ENCODE data around the gene TSHZ2.

The TSHZ2 gene

DNA sequence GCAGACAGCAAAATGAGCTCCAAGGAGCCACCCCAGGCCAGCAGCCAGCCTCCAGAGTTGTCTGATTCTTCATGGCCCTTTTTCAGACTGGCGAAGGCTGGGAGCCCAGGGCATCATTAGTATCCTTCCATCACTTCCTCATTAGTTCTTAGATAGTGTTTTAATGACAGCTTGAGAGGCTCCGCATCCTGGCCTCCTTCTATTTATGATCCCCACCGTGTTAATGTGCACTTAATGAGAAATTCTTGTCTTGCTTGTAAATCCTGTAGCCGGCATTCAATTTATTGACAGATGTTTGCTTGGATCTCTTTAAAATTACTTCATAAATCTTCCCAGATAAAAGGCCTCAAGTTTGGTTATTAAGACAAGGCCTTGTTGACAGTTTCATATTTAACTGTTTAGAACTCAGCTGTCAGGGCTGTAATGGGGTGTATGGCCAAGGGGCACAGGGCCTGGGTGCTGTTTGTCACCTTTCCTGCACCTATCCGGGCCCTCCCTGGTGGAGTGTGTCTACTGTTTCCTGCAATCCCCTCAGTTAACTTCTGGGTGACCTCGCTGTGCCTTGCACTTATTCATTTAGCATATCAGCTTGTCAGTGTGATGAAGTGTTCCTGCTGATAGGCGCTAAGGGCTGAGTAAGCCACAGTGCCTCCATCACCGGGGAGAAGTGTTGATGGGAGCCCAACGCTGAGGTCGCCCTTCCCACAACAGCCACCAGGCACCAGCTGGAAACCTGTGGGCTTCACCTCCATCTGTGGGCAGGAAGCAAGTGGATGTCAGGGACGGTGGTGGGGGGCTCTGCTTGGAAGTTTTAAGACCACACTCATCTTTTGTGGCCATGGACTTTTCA, 169.3 kb downstream of the TSHZ2 start:
- DNase-seq: no peak

GRCh38 chr20:53142225-53143127, 170.3 kb downstream of the TSHZ2 start:
- no peak for DNase-seq

GRCh38 chr20:53146201-53146891, 174.2 kb downstream of the TSHZ2 start:
- peak; percentile 30 to 44 for DNase-seq

- no peak for DNase-seq
Observed at GRCh38 chr20:53148771-53149147, 176.6 kb downstream of the TSHZ2 start.

- DNase-seq: no peak
Observed at GRCh38 chr20:53149148-53149889, 177.2 kb downstream of the TSHZ2 start.

- no peak for DNase-seq
Observed at GRCh38 chr20:53149890-53150205, 177.7 kb downstream of the TSHZ2 start.

- DNase-seq: no peak
Observed at GRCh38 chr20:53150532-53150931, 178.4 kb downstream of the TSHZ2 start.

GRCh38 chr20:53152228-53152627, 180.1 kb downstream of the TSHZ2 start:
- DNase-seq: no peak

GRCh38 chr20:53154540-53154939, 182.4 kb downstream of the TSHZ2 start:
- no peak for DNase-seq

GRCh38 chr20:53157443-53158408, 185.6 kb downstream of the TSHZ2 start:
- peak in 1 of 2 experiments; percentile 31 for DNase-seq

GRCh38 chr20:53159160-53159559, 187.0 kb downstream of the TSHZ2 start:
- no peak for DNase-seq

DNA sequence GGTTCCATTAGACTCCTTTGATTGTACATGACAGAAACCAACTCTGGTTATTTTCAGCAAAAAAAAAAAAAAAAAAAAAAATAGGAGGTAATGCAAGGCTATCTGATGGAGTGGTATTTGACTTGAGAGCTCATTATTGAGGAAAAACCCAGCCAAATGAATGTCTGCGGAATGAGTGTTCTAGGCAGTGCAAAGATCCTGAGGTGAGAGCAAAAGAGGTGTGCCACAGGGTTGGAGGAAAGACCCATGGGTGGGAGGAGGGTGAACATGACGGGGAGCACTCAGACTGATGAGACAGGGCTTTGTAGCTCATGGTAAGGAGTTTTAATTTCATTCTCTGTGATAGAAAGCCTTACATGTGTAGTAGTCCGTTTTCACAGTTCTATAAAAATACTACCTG, 188.9 kb downstream of the TSHZ2 start:
- DNase-seq: no peak

DNA sequence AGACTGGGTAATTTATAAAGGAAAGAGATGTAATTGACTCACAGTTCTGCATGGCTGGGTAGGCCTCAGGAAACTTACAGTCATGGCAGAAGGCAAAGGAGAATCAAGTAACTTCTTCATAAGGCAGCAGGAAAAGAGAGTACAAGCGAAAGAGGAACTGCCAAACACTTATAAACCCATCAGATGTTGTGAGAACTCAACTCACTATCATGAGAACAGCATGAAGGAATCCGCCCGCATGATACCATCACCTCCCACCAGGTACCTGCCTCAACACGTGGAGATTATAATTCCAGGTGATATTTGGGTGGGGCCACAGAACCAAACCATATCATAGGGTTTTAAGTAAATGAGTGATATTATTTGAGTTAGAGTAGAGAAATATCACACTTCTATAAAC, 189.3 kb downstream of the TSHZ2 start:
- DNase-seq: no peak

- no peak for DNase-seq
Observed at GRCh38 chr20:53162251-53162835, 190.2 kb downstream of the TSHZ2 start.

DNA sequence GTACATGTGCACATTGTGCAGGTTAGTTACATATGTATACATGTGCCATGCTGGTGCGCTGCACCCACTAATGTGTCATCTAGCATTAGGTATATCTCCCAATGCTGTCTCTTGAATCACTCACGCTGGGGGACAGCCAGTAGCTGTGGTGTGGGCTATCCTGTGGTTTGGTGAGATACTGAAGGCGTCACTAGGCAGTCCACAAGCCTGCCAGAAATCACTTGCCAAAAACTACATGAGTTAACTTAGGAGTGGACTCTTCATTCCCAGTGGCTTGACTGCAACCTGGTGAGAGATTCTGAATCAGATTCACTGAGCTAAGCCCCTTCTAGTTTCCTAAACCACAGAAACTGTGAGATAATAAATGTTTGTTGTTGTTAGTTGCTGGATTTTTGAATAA, 191.3 kb downstream of the TSHZ2 start:
- DNase-seq: no peak

GRCh38 chr20:53164072-53164471, 191.9 kb downstream of the TSHZ2 start:
- no peak for DNase-seq

DNA sequence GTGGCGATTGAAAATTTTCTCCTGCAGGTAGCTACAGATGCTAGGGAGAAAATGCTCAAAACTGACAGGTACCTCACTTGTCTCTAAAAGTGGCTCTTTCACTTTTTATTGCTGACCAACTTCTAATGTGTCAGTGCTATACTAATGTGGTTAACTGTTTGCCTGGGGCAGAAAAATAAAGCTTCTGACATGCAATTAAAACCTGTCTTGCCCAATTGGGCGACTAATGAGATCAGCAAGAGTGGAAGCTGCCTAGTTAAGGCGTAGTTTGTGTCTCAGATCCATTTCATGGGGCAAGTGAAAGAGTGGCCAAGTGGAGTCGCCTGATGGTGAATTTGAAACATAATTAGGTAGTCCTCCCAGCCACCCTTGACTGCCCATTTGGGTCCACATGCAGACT, 193.3 kb downstream of the TSHZ2 start:
- no peak for DNase-seq

DNA sequence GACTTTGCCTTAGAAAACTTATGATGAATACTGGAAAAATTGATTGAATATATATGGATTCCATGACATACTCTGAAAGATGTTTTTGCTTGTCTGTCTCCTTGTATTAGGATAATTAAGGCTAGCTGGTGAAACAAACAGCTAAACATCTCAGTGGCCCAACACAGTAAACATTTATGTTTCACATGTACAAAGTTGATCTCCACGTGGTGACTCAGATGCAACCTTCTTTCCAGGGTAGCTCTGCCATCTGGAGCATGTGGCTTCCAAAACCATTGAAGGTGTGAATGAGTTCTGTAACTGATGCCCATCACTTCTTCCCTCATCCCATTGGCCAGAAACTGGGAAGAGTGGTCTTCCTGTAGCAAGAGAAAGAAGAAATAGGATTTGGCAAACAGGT, 196.3 kb downstream of the TSHZ2 start:
- DNase-seq: no peak

DNA sequence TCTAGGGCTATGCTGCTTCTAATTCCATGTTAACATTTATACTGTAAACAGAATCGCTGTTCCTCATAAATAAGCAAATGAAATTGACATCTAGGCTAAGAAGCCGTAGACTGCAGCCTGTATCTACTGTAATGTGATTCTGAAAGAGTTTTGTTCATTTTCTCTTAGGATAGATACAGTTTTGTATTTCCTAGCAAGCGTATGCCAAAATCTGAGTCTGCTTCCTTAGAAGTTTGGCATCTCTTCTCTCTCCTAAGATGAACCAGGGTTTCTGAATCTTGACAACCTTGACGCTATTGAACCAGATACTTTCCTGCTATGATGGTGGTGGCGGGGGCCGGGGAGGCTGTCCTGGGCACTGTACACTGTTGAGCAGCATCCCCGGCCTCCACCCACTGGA, 198.0 kb downstream of the TSHZ2 start:
- DNase-seq: no peak

GRCh38 chr20:53171065-53171464, 198.9 kb downstream of the TSHZ2 start:
- DNase-seq: no peak

DNA sequence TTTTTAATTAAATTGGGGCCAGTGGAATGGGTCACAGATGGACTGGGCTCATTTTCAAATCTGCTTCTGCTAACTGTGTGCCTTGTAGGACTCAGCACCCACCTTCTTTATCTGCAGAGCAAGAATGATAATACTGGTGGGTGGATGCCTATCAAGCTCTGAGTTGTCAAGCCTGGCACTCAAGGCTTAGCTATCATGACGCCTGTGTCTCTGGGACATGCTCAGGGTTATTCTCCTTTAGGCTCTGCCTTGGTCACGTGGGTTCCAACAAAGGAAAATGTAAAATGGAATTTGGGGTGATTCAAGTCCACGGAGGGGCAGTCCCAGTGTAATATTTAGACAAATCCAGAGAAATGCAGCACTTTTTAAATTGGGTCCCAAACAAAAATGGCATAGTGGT, 202.3 kb downstream of the TSHZ2 start:
- no peak for DNase-seq
